OCI-M2 (cell line): ENCODE measurements around the gene CDKN2B-AS1.

ENCODE experiments used
- DNase-seq: peaks from one replicate; lab custom pipeline; 2025; ENCODE audit not compliant: unreplicated experiment; lab: John Stamatoyannopoulos, UW

The CDKN2B-AS1 gene

DNA sequence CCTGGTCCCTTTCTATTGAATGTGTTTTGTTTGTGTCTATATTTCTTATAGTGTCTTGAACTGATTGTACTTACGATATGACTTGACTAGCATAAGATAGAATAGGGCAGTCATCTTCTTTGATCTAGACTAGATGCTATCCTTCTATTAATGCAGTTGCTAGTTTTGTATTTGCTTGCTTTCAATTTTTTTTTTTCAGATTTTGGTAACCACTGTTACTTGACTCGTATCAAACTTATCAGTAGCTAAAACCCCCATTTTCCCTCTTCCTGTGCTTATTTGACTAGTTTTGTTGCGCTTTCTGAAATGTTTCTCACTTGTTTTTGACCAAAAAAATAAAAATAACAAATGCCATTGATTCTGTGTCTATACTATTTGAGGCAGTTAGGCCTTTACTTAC is 83.5 kb downstream of the CDKN2B-AS1 start:
- DNase-seq = no peak

DNA sequence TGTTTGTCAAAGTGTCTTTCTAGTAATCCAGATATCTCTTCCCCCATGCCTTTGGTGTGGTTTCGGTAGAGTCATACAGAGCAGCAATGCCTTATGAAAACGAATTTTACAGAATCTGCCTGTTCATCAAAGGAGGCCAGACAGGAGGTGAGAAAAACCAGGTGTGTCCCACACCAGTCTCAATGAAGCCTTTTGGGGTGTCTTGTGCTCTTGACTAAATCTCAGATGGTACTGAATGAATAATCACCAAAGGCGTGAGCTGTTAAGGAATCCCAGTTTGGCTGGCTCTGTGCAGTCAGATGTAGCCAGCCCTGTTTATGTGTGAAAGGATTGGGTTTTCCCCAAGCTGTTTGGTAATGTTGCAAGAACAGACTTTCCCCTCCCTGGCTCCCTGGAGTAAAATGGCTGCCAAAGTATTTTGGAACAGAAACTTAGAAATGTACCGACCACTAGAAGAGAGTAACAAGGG is 85.3 kb downstream of the CDKN2B-AS1 start:
- no peak for DNase-seq

GRCh38 chr9:22084336-22085035 is 89.9 kb downstream of the CDKN2B-AS1 start:
- DNase-seq = no peak

DNA sequence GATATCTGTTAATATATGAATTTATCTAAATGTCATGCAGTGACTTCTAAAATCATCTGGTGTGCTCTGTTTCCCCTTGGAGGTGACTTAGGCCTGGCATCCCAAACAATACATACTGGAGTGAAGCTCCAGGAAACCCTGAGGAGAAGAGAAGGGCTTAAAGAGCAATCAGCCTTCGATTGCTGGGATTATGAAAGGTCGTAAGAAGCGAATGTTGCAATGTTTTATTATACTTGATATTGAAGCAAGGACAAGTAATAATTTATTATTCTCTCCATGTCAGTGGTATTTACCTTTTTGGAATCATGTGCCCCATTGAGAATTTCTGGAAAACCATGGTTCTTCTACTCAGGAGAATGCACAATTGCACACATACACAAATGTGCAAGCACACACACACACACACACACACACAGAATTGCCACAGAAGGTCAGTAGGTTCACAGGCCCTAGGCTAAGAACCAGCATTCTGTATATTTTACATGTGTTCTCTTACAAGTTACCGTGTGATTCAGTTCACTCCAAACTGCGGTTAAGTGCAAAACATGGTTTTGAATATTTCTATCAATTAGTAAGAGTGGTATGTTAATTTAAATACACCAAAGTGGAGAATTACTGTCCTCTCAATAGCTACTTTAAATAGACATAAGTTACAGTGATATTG is 93.6 kb downstream of the CDKN2B-AS1 start:
- DNase-seq = no peak

DNA sequence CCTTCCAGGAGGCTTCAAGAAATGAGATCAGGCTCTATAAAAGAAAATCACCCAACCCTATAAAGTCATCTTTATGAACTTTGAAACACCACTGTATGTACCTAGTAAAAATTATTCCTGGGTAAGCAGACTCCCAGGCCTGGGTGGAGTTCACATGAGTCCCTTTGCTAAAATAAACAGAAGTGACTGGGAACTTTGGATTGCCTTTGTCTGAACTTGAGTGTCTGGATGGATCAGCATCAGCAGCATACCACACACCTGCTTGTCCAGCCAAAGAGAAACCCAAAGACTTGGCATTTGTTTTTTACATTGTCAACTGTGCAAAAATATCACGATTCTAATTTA is 94.1 kb downstream of the CDKN2B-AS1 start:
- no peak for DNase-seq

- DNase-seq = no peak
These were observed 103.1 kb downstream of the CDKN2B-AS1 start for GRCh38 chr9:22097707-22098106.

DNA sequence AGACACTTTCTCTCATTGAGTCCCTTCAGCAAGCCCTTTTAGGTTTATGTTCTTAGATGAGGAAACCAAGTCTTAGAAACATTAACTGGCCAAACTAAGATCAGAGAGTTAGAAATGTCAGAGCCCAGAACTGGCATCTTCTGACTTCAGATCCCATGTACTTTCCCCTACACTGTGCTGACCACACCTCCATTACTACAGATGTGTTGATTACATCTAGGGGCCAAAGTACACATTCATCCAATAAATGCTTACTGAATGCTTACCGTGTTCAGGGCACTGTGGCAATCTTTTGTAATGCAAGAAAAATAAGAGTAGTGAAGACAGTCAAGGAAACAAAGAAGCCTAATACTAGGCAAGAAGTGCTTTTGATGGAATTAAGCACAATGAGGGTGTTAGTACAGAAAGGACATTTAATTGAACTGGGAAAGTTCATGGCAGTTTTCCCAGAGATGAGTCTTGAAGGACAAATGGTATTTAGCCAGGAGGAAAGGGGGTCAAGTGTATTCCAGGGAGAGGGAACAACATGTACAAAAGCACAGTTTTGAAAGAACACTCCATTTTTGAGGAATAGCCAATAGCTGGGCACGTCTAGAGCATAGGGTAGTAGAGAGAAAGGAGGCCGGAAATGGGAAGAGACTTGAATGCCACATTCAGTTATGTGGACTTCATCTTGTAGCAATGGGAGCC is 104.2 kb downstream of the CDKN2B-AS1 start:
- DNase-seq = no peak

- no peak for DNase-seq
These were observed 106.0 kb downstream of the CDKN2B-AS1 start for GRCh38 chr9:22100626-22101025.

DNA sequence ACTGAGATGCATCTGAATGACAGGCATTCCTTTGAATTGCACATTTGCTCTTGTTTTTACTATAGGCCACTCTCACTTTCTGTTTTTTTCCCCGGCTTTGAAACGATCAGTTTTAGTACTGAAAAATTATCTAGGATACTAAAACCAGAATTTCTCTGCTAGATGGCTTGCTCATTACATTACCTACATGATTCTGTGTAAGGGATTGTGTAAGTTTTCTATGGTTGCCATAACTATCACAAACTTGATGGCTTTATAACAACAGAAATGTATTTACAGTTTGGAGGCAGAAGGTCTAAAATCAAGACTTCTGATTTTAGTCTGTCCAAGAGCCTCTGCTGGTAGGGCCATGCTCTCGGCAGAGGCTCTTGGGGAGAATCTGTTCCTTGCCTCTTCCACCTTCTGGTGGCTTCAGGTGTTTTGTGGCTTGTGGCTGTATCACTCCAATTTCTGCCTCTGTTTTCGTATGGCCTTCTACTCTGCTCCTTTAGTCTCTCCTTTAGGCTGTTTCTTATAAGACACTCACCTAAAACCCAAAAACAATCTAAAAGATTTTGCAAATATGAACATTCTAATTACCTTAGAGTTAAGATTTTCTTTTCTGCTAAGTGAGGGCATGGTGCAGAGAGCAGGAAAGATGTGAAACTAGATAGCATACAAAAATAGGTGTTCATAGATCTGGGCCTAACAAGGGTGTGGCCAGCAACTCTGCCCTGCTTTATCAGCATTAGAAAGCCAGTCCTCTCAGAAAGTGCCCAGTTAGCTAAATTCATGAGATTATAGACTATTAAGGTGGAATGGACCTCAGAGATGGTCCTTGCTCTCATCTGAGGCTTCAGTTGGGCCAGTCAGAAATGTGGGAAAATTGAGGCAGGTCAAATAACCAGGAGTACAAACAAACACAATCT is 107.8 kb downstream of the CDKN2B-AS1 start:
- DNase-seq = no peak

DNA sequence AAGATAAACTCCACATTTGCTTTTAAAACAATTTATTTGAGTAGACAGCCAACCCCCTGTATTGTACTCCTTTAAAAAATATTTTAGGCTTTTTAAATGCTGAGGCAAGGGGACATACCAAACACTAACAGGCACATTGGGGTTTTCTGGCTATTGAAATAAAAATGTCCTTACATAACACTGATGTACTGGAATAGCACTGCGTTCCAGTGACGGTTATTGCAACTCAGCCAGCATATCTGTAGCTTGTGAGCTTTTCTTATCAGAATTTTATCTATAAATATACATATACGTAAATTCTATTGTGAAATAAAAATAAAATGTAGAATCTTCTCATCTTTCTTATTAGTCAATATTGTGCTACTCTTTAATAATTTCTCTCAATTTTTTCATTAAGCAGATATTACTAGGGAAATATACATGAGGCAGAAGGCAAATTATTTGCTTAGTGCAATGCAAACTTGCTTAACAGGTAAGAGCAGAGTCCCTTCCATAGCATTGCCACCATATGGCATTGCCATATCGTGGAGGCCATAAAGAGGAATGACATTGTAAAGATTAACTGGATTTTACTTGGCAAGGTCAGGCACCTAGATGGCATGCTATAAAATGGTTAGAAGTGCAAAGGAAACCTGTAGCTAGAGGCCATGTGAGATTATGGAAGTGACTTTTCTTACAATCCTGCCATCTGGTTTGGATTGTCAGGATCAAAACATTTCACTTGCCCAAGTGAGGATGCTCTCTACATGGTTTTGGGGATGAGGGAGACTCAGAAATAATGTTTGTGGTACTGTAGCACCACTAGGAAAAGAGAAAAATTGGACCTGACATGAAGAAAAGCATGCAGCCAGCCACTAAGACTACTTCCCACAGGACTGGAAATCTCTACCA is 109.3 kb downstream of the CDKN2B-AS1 start:
- no peak for DNase-seq

DNA sequence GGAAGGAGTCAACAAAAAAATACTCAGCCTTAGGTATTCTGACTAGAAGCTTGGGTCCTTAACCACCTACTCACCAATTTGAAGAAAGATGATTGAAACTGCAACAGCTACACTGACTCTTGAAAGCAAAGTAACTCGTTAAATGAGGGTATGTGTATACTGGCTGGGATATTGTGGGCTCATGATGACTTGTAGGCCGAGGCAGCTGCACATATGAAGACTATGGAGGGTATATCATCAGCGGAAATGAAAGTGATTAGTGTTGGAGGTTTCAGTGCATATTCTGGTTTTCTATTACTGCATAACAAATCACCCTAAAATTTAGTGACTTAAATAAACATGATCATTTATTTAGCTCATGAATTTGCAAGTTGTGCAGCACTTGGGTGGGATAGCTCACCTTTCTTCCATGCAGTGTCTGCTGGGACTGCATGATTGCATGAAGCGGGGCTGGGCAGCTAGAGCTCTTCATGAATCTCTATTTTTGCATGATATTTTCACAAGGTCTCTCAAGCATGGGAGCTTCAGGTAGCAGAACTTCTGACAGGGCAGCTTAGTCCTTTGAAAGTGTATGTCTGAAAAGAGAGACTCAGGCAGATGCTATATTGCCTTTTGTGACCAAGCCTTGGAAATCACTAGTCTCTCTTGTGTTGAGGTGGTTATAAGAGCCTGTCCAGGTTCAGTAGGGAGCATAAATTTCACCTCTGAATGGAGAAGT is 110.6 kb downstream of the CDKN2B-AS1 start:
- no peak for DNase-seq

GRCh38 chr9:22107202-22108045 is 112.8 kb downstream of the CDKN2B-AS1 start:
- no peak for DNase-seq

DNA sequence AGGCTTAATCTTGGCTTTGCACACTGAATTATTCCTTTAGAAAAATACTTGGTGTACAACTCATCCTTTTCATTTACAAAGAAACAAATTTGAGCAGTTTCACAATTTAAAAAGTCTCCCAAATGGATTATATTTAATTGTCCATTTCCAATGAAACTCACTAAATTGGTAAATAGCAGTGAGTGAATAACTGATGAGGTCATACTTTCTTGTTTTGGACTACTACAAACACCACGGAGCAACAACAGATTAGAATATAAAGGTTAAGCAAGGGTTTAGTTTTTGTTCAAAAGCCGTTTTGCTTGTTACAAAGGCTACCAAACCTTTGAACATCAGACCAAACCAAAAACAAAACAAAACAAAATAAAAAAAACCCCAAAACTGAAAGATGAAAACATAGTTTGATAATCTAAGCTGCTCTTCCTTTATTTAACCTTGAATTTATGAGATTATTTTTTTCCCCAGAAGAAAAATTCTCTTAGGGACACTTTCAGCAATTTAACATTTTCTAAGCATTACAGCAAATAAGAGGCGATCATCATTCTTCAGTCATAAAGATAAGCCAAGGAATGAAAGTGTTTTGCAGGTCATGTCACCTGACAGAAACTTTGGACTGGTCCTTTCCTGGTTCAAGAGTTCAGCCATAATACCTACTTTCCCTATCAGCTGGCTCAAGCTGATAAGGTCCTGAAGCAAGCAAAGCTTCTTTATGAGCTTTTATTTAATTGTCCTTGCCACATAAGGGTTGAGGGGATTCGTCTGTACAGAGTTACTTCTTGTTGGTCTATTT is 114.2 kb downstream of the CDKN2B-AS1 start:
- DNase-seq = no peak

DNA sequence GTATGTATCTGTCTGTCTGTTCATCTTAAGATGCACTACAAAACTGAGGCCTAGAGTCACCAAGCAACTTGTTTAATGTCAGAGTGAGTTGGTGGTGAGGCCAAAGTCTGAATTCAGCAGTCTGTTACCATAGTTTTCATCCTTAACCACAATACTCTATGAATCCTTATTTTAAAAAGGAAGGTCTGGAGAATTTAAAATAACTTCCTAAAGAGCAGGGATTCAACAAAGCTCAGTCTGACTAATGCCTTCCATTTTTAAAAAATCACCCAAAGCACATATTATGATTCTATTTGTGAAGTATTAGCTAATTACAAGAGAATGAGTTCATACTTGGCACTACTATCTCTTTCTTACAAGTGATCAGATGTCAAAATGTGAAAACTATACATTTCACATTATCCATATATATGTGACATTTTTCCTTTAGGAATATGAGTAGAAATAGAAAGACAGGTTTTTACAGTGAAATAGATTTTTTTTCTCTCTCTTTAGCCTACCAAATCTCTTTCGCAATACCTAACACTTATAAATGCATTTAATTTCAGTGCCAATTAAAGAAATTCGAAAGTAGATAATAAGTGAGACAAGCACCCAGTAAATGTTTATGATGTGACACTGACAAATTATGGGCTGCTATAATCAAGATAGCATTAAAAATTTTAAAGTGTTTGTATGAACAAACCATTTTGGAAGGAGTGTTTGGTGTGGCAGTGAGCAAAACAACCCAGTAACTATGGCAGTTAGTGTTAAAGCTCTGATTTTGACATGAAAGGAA is 116.8 kb downstream of the CDKN2B-AS1 start:
- DNase-seq = no peak

GRCh38 chr9:22111954-22112247 is 117.3 kb downstream of the CDKN2B-AS1 start:
- no peak for DNase-seq

DNA sequence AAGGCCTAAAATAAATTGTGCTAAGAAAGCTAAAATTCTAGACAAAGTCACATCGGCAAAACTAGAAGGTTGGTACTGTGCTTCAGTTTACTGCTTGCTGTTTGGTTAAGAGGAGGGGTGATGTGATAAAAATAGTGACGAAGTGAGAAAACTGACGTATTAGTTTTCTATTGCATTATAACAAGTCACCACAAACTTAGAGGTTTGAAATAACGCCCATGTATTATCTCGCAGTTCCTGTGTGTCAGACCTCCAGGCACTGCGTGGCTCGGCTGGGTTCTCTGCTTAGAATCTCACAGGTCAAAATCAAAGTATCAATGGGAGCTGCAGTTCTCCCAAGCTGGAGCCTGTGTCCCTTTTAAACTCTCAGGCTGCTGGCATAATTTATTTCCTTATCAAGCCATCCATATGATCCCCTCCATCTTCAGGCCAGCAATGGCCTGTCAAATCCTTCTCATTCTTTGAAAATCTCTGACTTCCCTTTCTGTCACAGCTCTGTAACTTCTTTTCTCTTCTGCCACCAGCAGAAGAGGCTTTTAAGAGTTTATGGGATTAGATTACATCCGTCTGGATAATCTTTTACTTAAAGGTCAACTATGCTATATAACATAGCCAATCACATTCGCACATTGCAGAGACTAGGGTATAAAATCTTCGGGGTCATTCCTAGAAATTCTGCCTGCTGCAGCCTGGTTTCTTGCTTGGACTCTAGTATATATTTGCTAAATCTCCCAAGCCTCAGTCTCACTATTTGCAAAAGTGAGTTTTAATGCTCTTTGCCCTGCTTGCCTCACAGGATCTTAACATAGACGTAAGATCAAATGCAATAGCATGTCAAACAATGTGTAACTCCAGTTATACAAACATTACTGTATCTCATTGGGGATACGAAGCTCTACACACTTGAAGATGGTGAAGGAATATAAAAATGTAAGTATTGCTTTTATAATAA is 118.6 kb downstream of the CDKN2B-AS1 start:
- no peak for DNase-seq
